ENCODE results near the gene SPP2.
A peak's percentile ranks its signal among the peaks of the same experiment; 100 is the strongest.

SPP2 gene

DNA sequence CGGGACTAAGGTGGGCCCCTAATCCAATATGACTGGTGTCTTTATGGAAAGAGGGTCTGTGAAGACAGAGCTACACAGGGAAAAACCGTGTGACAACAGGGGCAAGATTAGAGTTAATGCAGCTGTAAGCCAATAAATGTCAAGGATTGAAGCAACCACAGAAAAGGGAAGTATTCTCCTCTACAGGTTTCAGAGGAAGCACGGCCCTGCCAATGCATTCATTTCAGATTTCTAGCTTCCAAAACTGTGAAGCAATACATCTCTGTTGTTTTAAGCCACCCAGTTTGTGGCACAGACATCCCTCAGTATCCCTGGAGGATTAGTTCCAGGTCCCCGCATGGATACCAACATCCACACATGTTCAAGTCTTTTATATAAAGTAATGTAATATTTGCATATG is 48.8 kb downstream of the SPP2 start:
- peak; percentile 8 for DNase-seq (ENCODE audit: low read depth)
- H3K4me3 ChIP-seq (ENCODE audit: low read depth, low read length) = no peak overlapping the region

DNA sequence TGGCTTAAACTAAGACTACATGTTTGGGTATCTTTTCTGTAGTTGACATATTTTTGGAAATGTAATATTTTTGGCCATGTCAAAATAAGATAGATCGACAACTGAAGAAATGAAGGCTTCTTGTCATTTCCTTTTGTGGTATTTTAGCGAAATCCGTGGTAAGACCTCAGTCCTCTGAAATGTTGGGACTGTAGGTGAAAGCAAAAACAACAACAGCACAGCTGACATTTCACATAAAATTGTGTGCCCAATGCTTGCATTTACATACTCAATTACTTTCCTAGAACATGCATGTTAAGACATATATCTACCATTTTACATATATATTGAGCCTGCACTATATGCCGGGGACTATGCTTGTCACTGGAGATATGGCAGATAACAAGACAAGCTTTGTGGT is 50.2 kb downstream of the SPP2 start:
- no peak overlapping the region for H3K4me3 ChIP-seq (ENCODE audit: low read depth, low read length)
- DNase-seq (ENCODE audit: low read depth) = no peak
- TF ChIP-seq, protein P1, sequence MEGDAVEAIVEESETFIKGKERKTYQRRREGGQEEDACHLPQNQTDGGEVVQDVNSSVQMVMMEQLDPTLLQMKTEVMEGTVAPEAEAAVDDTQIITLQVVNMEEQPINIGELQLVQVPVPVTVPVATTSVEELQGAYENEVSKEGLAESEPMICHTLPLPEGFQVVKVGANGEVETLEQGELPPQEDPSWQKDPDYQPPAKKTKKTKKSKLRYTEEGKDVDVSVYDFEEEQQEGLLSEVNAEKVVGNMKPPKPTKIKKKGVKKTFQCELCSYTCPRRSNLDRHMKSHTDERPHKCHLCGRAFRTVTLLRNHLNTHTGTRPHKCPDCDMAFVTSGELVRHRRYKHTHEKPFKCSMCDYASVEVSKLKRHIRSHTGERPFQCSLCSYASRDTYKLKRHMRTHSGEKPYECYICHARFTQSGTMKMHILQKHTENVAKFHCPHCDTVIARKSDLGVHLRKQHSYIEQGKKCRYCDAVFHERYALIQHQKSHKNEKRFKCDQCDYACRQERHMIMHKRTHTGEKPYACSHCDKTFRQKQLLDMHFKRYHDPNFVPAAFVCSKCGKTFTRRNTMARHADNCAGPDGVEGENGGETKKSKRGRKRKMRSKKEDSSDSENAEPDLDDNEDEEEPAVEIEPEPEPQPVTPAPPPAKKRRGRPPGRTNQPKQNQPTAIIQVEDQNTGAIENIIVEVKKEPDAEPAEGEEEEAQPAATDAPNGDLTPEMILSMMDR (IDR thresholded peaks at IDR 0.05; ENCODE audit: low read depth, low read length, missing control alignments) = no peak

More for the DNA sequence above, 48.8 kb downstream of the SPP2 start:
- TF ChIP-seq, protein P1 (IDR thresholded peaks at IDR 0.05; ENCODE audit: low read depth, low read length, missing control alignments) = no peak

DNA sequence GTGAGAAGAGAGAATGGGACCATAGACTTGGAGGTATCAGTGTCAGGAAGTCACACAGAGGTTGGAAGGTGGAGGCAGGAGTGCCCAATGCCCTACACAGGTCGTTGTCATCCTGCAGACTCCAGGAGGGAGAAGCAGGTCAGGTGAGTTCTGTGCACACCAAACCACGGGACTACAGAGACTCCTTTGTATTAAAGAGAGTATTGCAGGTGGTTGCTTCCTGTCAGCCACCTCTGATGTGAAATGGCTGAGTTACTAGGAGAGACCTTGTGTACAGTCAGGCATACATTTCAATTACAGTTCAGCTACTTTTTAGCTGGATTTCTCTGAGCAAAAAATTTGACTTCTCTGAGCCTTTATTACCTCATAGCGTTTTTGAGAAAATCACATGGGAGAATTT is 51.6 kb downstream of the SPP2 start:
- no peak overlapping the region for H3K4me3 ChIP-seq (ENCODE audit: low read depth, low read length)
- TF ChIP-seq, protein P1 (IDR thresholded peaks at IDR 0.05; ENCODE audit: low read depth, low read length, missing control alignments) = no peak
- no peak for DNase-seq (ENCODE audit: low read depth)

DNA sequence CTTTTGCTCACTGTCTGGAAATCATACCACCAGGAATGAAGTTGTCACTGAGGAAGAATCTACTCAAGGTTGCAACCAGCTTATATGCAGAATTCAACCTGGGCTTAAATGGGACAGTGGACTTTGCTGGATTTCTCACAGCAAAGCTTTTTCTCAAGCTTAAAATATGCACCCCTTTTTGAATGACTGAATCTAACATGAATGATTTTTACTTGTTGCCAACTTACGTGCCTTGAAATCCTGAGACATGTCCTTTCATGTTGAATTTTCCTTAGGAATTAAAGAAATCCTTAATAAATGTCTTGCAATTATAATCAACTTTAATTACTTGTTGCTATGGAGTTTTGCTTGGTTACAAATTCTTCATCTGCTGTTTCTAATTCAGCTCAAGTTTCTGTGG is 57.4 kb downstream of the SPP2 start:
- TF ChIP-seq, protein P1 (IDR thresholded peaks at IDR 0.05; ENCODE audit: low read depth, low read length, missing control alignments) = no peak
- no peak overlapping the region for H3K4me3 ChIP-seq (ENCODE audit: low read depth, low read length)
- no peak for DNase-seq (ENCODE audit: low read depth)

DNA sequence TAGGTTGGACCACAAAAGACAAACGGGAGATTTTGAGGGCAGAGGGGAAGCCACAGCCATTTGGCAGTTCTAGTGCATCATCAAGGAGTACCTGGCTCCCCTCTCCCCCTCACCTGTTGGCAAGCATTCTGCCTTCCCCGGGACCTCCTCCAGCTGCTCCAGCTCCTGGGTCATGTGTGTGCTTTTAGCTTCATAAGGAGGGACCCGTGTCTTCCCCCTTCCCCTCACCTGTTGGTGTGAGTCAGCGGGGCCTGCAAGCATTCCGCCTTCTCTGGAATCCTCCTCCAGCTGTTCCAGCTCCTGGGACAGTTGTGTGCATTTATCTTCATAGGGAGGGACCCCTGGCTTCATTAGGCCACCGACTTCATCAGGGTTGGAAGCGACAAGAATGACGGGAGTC is 58.8 kb downstream of the SPP2 start:
- DNase-seq (ENCODE audit: low read depth) = no peak
- no peak overlapping the region for H3K4me3 ChIP-seq (ENCODE audit: low read depth, low read length)
- TF ChIP-seq, protein P1 (IDR thresholded peaks at IDR 0.05; ENCODE audit: low read depth, low read length, missing control alignments) = no peak

DNA sequence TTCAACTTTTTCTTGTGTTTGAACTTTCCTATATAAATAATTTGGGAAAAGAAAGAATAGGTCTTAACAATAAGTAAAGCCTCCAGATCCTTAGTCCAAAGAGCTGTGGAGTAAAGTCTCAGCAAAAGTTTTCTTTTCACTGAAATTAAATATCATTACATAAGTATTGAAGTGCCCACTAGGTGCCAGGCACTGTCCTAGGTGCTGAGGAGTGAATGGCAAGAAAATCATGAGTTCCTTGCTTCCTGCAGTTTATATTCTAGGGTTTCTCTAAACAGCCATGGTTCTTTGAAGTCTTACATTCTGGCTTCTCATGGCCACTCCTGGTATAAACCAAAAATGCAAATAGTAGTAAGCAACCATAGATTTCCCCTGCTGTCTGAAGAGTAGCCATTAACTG is 59.7 kb downstream of the SPP2 start:
- TF ChIP-seq, protein P1 (IDR thresholded peaks at IDR 0.05; ENCODE audit: low read depth, low read length, missing control alignments) = no peak
- H3K4me3 ChIP-seq (ENCODE audit: low read depth, low read length) = no peak overlapping the region
- no peak for DNase-seq (ENCODE audit: low read depth)

DNA sequence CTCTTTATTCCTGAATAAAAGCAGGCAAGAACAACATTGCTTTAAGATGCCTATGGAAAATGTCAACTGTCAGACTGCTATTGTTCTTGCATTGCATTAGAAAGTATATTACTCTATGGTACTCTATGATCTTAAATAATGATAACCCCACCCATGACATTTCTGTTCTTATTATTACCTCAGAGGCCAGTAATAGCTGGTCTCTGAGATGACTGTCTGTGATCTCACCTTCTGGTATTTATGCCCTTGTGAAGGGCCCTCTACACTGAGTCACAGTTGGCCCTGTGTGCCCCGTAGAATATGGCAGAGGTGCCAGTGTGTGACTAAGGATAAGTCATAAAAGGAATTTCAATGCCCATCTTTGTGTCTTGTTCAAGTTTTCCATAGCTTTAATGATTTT is 61.0 kb downstream of the SPP2 start:
- no peak overlapping the region for H3K4me3 ChIP-seq (ENCODE audit: low read depth, low read length)
- no peak for DNase-seq (ENCODE audit: low read depth)
- TF ChIP-seq, protein P1 (IDR thresholded peaks at IDR 0.05; ENCODE audit: low read depth, low read length, missing control alignments) = no peak
